Astrocyte (in vitro differentiated cells and primary cell): ENCODE results near the gene EIF2A. TPM values are rescaled to one million over a fixed set of nuclear protein-coding genes. Genes with fewer than 3 reads are reported as not detected.
"Not testable (repeated sequence)": the region's sequence is repeated elsewhere in the genome, so short reads cannot be mapped to it uniquely, and the experiment has no call there.

Experiments used
- DNase-seq: peaks from one replicate; pipeline ENCODE4 v3.0.0-alpha.2; 2010; ENCODE audit warnings: low read depth
- FAIRE-seq: peaks from 2 replicates; lab custom pipeline; 2011; peaks lifted over from hg19 to GRCh38; lab: Jason Lieb, UNC
- H2AFZ ChIP-seq: 2 replicates; pipeline ENCODE4 v1.6.0; 2012; ENCODE audit warnings: low read depth, low read length, inconsistent platforms
- H3K27ac ChIP-seq: 2 replicates; pipeline ENCODE4 v1.5.1; 2011; ENCODE audit warnings: low read depth, low read length, inconsistent platforms
- H3K27me3 ChIP-seq: 2 replicates; pipeline ENCODE4 v1.6.0; 2011; ENCODE audit warnings: low read length, inconsistent platforms; ENCODE audit not compliant: insufficient read depth
- H3K36me3 ChIP-seq: 2 replicates; pipeline ENCODE4 v1.5.1; 2011; ENCODE audit warnings: low read length, inconsistent platforms; ENCODE audit not compliant: insufficient read depth
- H3K4me1 ChIP-seq: 2 replicates; pipeline ENCODE4 v1.5.1; 2011; ENCODE audit warnings: low read length, inconsistent platforms; ENCODE audit not compliant: insufficient read depth
- H3K4me2 ChIP-seq: 2 replicates; pipeline ENCODE4 v1.6.0; 2012; ENCODE audit warnings: low read length, inconsistent platforms
- H3K4me3 ChIP-seq: 2 replicates; pipeline ENCODE4 v1.5.1; 2011; ENCODE audit warnings: low read depth, mild to moderate bottlenecking, low read length, inconsistent platforms; ENCODE audit not compliant: insufficient read depth
- H3K79me2 ChIP-seq: 2 replicates; pipeline ENCODE4 v1.6.0; 2012; ENCODE audit warnings: mild to moderate bottlenecking, low read length, inconsistent platforms; ENCODE audit not compliant: insufficient read depth
- H3K9ac ChIP-seq: 2 replicates; pipeline ENCODE4 v1.6.0; 2012; ENCODE audit warnings: mild to moderate bottlenecking, low read length, inconsistent platforms
- H3K9me3 ChIP-seq: 2 replicates; pipeline ENCODE4 v1.5.1; 2012; ENCODE audit warnings: low read depth, mild to moderate bottlenecking, low read length, inconsistent platforms; ENCODE audit not compliant: insufficient read depth
- H4K20me1 ChIP-seq: 2 replicates; pipeline ENCODE4 v1.6.0; 2012; ENCODE audit warnings: low read length, inconsistent platforms; ENCODE audit not compliant: insufficient read depth
- H3K27ac Mint-ChIP-seq: one replicate; pipeline ENCODE4 v1.8.0; 2021; ENCODE audit warnings: mild to moderate bottlenecking, mixed read lengths; ENCODE audit not compliant: unreplicated experiment
- H3K27me3 Mint-ChIP-seq: one replicate; pipeline ENCODE4 v1.8.0; 2021; ENCODE audit warnings: low read depth, mixed read lengths; ENCODE audit not compliant: unreplicated experiment
- H3K36me3 Mint-ChIP-seq: one replicate; pipeline ENCODE4 v1.8.0; 2021; ENCODE audit warnings: low read depth, mixed read lengths; ENCODE audit not compliant: unreplicated experiment
- H3K4me1 Mint-ChIP-seq: one replicate; pipeline ENCODE4 v1.8.0; 2021; ENCODE audit warnings: low read depth, mixed read lengths; ENCODE audit not compliant: unreplicated experiment
- H3K4me3 Mint-ChIP-seq: one replicate; pipeline ENCODE4 v1.8.0; 2021; ENCODE audit warnings: mild to moderate bottlenecking, moderate library complexity, mixed read lengths; ENCODE audit not compliant: unreplicated experiment
- H3K9me3 Mint-ChIP-seq: one replicate; pipeline ENCODE4 v1.8.0; 2021; ENCODE audit warnings: mild to moderate bottlenecking, mixed read lengths; ENCODE audit not compliant: unreplicated experiment
- CTCF ChIP-seq: IDR thresholded peaks from 2 replicates; pipeline ENCODE4 v1.5.1; 2011; ENCODE audit warnings: low read depth, mild to moderate bottlenecking, inconsistent platforms, low read length, moderate library complexity; ENCODE audit not compliant: insufficient read depth
- EZH2 ChIP-seq: IDR thresholded peaks from 2 replicates; pipeline ENCODE4 v1.6.1; 2012; ENCODE audit warnings: mild to moderate bottlenecking, low read length, inconsistent platforms; ENCODE audit not compliant: insufficient read depth
- total RNA-seq: library from RNA; stranded (reverse); gene quantifications from 2 replicates; pipeline ENCODE4 v1.2.1, GENCODE V29; 2021

The EIF2A gene
- total RNA-seq, 1 donor from 2014 or later: 64.2 TPM

- Histone ChIP-seq H3K9ac (no peak overlapping the region), H3K4me2 (no peak overlapping the region), H3K4me3 (no peak overlapping the region), H3K27ac (no peak overlapping the region), H2AFZ (no peak overlapping the region), H3K27me3 (no peaks in the 10 kb centered on the region), H4K20me1 (peaks cover 79% of the 10 kb centered on the region), H3K9me3 (no peaks in the 10 kb centered on the region), H3K79me2 (peaks cover 81% of the 10 kb centered on the region), H3K4me1 (no peaks in the 10 kb centered on the region), H3K36me3 (peaks cover 11% of the 10 kb centered on the region)
- DNase-seq: no peak
- H3K36me3 Mint-ChIP-seq: peaks cover 2% of the 10 kb centered on the region
- no peak overlapping the region for H3K27ac Mint-ChIP-seq
- H3K9me3 Mint-ChIP-seq: no peaks in the 10 kb centered on the region
- no peak for FAIRE-seq
- no peaks in the 10 kb centered on the region for H3K27me3 Mint-ChIP-seq
- no peak overlapping the region for H3K4me3 Mint-ChIP-seq
- peaks cover 5% of the 10 kb centered on the region for H3K4me1 Mint-ChIP-seq
- no peak for TF ChIP-seq CTCF
- TF ChIP-seq EZH2: no peak
These were observed 67.3 kb downstream of the EIF2A start for GRCh38 chr3:150613709-150614480.

- Histone ChIP-seq H3K79me2 (peaks cover 77% of the 10 kb centered on the region), H3K27me3 (no peaks in the 10 kb centered on the region), H3K9me3 (no peaks in the 10 kb centered on the region), H4K20me1 (peaks cover 62% of the 10 kb centered on the region), H3K4me3 (no peak overlapping the region), H3K36me3 (peaks cover 5% of the 10 kb centered on the region), H3K9ac (no peak overlapping the region), H3K4me1 (peaks cover 15% of the 10 kb centered on the region), H2AFZ (no peak overlapping the region), H3K4me2 (no peak overlapping the region), H3K27ac (no peak overlapping the region)
- no peaks in the 10 kb centered on the region for H3K9me3 Mint-ChIP-seq
- DNase-seq (no peak), FAIRE-seq (no peak)
- no peaks in the 10 kb centered on the region for H3K27me3 Mint-ChIP-seq
- no peak overlapping the region for H3K4me3 Mint-ChIP-seq
- H3K36me3 Mint-ChIP-seq: peaks cover 8% of the 10 kb centered on the region
- TF ChIP-seq CTCF: no peak
- peaks cover 9% of the 10 kb centered on the region for H3K4me1 Mint-ChIP-seq
- no peak overlapping the region for H3K27ac Mint-ChIP-seq
These were observed 73.6 kb downstream of the EIF2A start for GRCh38 chr3:150620002-150620689.

- H3K27ac ChIP-seq, FAIRE-seq: not testable (repeated sequence)
These were observed 76.4 kb downstream of the EIF2A start for GRCh38 chr3:150622955-150623354.

More at GRCh38 chr3:150622955-150623354, 76.4 kb downstream of the EIF2A start:
- H3K4me3 Mint-ChIP-seq, H3K9me3 Mint-ChIP-seq, H2AFZ ChIP-seq, H3K4me1 Mint-ChIP-seq, H3K36me3 Mint-ChIP-seq, DNase-seq, H3K27me3 ChIP-seq, H3K4me3 ChIP-seq, H3K27ac Mint-ChIP-seq, H3K9ac ChIP-seq, H3K27me3 Mint-ChIP-seq, H3K9me3 ChIP-seq: not testable (repeated sequence)
- Histone ChIP-seq H3K36me3 (peaks cover 26% of the 10 kb centered on the region), H3K4me2 (peak overlapping the region; percentile 12), H3K79me2 (peaks cover 64% of the 10 kb centered on the region), H4K20me1 (peaks cover 56% of the 10 kb centered on the region), H3K4me1 (peaks cover 15% of the 10 kb centered on the region)
